GM10266 (cell line): ENCODE measurements around the gene FEN1.
A peak's percentile ranks its signal among the peaks of the same experiment; 100 is the strongest.

ENCODE experiments used
- DNase-seq: peaks from one replicate; pipeline ENCODE4 v3.0.0; 2012; ENCODE audit errors: extremely low spot score
- CTCF ChIP-seq: IDR thresholded peaks from 2 replicates; pipeline ENCODE4 v1.5.1; 2012; ENCODE audit warnings: mild to moderate bottlenecking, low read depth; ENCODE audit not compliant: control insufficient read depth, insufficient read depth; ENCODE audit errors: missing control alignments

FEN1 gene

GRCh38 chr11:61817471-61818202, 24.9 kb downstream of the FEN1 start:
- no peak for DNase-seq
- no peak for TF ChIP-seq CTCF

DNA sequence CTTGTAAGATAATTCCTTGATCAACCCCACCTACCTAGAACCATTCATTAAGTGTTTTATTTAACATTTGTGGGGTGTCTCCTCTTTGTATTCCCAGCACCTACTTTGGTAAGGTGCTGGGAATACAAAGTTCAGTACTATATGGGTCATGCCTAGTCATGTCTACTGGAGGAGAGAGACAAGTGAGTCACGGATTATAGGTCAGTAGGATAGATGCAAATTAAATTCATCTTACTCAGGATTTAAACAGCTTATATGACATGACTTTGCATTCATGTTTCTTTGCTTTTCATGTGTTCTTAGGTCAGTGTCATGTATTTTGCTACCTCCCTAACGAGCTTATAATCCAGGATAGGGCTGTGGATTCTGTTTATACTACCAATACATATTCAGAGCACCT, 27.5 kb downstream of the FEN1 start:
- no peak for DNase-seq
- no peak for TF ChIP-seq CTCF

DNA sequence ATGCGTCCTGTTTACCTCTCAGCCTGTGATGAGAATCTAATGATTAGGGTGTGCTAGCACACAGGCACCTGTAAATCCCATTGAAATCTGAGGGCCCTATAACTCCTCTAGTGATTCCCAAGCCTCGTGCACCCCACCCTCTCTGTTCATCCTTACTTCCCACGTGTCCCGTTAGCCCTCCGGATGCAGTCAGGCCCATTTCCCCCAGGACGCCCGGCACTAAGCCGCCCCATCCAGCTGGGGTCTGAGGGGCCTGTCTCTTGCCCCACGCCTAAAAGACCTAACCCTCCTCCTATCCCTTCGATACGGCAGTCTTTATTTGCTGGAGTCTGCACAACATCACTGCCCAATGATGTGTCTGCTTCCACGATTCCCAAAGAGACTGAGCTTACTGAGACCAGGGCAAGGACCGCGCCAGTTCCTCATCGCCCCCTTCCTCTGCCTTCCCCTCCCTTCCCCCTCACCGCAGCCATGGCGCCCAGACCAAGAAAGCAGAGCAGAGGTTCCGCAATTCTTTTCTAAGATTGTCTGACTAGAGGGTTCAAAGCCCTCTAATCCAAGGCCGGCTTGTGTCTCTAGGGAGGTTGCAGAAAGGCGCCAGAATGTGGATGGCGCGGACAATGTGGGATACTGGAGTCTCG, 34.3 kb downstream of the FEN1 start:
- no peak for TF ChIP-seq CTCF
- DNase-seq: peak; percentile 35

DNA sequence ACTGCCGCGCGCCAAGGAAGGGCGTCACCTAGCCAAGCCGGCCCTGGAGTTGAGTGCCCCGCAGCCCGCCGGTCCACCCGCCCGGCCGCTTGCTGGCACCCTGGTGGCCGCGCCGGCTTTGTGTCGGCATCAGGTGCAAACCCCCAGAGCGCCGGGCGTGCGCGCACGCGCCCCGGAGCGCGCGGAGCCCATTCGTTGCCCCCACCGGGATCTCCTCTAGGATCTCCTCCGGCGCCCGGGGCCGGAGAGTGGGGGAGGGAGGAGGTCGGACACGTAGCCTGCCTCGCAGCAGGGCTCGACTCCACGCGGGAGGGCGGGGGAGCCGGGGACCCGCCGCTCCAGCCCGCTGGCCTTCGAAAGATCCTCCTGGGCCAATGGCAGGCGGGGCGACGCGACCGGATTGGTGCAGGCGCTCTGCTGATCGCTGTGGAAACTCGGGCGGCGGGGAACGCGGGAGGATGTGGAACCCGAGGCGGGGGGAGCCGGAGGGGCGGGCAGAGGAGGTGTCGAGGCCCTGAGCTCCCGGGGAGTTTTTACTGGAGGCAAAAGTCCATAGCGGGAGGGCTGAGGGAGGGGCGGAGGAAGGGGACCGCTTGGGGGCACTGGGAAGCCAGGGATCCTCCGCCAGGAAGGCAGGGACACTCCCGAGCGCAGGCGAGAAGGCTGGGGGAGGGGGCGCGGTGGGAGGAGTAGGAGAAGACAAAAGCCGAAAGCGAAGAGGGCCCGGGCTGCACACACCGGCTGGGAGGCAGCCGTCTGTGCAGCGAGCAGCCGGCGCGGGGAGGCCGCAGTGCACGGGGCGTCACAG, 35.1 kb downstream of the FEN1 start, which contains the start of gene FADS2:
Gene FADS2, plus strand, starts transcription at position 730 of the 808 bp plus-strand sequence. CDS start 91 bp downstream, outside the sequence.
- DNase-seq: peak; percentile 96

DNA sequence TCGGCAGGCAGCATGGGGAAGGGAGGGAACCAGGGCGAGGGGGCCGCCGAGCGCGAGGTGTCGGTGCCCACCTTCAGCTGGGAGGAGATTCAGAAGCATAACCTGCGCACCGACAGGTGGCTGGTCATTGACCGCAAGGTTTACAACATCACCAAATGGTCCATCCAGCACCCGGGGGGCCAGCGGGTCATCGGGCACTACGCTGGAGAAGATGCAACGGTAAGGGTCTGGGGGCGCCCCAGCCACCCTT, 35.6 kb downstream of the FEN1 start:
- no peak for DNase-seq
- TF ChIP-seq CTCF: no peak

More for the DNA sequence above, 35.1 kb downstream of the FEN1 start, which contains the start of gene FADS2:
- TF ChIP-seq CTCF: no peak

DNA sequence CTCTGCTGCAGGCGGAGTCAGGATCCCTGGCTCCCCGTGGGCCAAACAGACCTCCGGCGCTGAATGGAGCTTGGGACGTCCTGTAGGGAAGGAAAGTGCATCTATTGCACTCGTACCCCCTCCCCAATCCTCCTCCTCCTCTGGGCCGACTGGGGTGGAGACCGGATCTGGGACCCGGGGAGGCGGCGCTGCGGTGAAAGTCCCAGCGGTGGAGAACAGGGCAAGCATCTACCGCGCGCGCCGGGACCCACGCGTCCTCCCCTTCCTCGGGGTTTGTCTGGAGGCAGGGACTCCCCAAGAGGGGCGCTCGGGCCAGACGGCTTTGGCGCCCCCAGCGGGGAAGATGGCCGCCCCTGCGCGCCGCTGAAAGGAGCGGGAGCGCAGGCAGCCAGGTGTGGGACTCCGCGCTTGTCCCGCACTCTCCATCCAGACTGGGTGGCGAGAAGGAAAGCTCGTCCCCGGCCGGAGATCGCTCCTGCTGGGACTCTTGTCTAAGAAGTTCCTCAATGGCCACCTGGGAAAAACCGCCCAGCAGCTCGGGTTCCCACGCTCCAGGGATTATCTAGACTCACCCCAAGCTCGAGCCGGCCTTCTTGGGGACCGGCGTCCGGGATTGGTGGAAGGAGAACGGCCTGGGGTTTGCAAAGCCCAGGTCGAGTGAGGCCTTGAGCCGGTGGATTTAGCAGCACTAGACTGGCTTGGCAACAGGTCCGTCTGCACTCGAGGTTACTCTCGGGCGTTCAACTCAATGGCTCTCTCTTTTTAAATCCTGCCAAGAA, 36.1 kb downstream of the FEN1 start:
- peak; percentile 72 for TF ChIP-seq CTCF
- peak; percentile 77 for DNase-seq
